ENCODE results near the gene RAB40B.

GRCh38 chr17:82743344-82744219 is 45.1 kb upstream of the RAB40B start:
- peak; percentile 10; the same call in 1 of the 2 replicates for TF ChIP-seq CTCF (IDR thresholded peaks at IDR 0.05; ENCODE audit: low read length)
- TF ChIP-seq EZH2 (optimal IDR thresholded peaks at IDR 0.05; ENCODE audit: low read depth, low read length): no peak
- no peak for TF ChIP-seq EZH2phosphoT487 (IDR thresholded peaks at IDR 0.05; ENCODE audit: low read length)
